ENCODE data around the gene EDC3.
"Not testable (repeated sequence)": the region's sequence is repeated elsewhere in the genome, so short reads cannot be mapped to it uniquely, and the experiment has no call there.

EDC3 gene

DNA sequence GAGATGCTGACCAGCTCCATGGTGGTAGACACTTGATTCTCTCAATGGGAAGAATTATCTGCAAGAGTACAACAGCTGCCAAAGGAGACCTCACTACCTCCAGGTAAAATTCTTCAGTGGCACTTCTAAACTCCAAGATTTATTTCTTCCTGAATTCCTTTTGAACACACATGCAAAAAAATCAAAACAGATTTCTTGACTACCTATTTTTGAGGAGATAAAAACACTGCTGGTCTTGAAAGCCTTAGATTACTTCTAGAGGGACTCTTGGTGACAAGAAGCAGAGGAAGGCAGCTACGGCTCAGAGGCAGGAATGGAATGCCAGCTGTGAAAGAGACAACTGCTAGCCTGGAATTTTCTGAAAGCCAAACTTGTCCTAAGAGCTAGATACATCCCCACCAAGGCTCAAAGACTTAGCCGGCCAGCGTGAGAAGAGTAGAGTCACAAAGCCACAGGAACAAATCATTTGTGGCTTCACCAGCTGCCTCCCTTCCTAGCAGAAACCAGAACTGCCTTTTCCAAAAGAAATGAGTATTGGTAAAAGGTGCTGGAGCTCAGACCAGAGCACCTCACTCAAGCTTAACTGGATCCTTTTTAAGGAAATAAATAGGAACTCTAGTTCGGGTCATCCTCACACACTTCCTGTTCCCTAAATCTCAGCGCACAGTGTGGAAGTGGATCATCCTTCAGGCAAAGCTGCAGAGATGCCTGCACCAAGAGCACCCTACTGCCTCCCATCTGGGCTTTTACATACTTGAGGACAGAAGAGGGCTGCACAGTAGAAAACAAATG lies 47.6 kb downstream of the EDC3 start:
- FAIRE-seq, result no peak

DNA sequence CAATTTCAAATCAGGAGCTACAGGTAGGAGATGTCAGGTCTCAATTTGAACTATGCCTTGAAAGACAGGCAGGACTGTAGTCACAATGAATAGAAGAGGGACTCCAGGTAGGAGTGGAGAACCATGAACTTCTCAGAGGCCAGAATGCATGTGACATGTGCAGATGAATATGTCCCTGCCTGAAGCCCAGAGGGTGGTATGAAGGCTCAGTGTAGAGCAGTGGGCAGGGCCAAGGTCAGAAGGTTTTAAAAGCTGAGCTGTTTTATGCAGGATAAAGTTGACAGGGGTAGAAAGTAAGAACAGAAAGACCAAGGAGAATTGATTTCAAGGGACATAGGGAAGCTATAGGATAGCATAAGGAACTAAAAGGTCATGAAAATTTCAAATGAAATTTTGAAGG lies 49.3 kb downstream of the EDC3 start:
- FAIRE-seq, result no peak

DNA sequence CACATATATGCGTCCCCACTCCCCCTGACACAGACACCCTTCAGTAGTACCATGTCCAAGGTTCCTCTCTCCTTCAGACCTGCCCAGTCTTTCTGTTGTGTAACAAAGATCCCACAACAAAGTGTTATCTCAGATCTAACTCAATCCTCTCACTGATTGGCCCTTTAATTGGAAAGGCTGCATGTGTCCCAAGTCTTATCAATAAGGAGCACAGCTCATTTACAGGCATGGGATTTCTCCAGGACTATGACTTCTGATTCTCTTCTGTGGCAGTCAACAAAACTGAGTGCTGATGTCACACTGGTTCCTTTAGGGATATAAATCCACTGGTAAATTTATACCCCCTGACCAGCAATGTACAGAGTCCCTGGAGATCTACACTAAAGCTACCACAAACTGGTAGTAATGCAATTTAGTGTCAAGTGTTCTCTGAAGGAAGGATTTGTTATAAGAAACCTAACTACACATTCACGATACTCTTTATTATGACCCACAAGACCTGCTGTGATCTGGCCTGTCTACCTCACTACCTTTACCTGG lies 52.1 kb downstream of the EDC3 start:
- no peak for FAIRE-seq

DNA sequence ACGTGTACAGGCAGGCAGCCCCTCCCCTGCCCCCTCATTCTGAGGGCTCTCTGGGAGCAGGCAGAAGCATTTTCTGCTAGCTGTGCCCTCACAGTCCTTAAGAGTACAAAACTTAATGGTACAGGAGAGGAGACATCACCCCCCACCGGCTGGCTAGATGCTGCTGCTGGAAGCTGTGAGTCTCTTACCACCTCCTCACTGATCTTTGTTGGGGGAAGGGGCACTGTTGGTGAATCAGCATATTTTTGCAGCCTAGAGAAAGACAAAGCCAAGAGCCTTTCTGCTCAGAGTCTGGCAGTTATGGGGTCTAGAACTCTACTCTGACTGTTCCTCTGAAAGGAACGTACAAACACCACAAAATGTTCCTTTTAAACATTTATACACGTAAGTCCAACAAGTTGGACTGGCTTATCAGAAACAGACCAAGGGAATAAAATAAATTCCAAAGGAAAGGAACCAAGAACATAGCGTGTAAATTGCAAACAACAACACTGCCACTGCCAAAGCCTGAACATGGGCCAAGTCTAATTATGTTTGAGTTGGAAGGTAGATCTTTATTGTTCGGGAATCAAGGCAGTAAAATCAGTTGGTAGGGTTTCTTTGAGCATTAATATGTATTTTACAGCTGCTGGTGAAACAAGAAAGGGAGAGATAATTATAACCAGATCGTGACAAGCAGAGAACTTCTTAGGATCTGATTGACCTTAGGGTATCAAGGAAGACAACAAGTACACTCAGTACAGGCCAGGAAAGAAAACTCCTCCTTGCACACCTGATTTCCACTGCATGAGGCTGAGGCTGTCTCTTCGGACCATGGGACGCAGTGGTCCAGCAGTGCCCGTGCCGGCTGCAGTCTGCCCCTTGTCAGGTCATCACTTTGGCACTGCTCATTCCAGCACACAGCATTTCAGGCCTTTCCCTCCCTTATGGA lies 52.8 kb downstream of the EDC3 start:
- no peak for FAIRE-seq

DNA sequence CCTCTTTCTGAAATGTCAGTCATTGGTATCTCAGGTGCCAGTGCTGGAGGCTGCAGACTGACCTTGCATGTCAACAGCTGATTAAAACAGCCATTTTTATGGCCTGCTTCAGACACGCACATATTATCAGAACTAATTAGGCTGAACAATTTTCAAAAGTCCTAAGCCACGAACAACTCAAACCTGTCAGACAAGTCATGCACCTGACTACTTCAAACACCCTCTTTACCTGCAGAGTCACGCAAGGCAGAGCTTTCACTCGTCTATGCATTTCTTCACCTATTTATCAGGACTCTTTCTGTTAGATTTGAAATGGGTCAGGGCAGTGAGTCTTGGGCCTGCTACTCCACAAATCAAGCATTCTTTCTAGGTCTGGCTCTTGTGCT lies 53.5 kb downstream of the EDC3 start:
- no peak for FAIRE-seq

DNA sequence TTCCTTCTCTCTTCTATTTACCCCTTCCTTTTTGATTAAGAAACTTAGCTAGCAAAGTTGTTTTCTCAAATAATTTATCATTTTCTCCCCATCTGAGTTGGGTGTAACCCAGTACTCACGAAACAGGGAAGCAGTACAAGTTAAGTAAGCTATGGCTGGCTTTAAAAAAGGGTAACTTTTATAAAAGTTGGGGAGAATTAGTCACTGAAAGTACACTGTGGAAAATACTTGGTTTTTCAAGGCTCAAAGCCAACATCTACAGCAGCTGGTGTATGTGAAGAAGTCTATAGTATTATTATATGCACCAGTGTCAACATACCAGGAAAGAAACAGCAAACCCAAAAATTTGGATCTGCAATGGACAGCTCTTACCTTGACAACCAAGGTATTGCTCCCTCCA lies 54.7 kb downstream of the EDC3 start:
- no peak for FAIRE-seq

DNA sequence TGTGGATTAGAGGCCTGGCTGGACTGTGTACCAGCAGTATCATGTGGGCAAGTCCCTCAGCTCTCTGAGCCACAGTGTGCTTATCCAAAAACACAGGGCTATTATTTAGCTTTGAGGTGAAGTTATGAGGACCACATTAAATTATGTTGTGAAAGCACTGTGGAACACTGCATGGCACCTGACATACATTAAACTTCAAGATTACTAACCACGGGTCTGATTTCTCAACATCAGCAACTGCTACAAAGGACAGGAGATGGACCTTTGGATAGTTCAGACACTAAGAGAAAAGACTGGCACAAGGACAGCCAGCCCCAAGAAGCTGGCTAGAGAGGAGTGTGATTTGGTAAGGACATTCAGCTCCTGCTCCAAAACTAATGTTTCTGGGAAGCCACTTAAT lies 58.8 kb downstream of the EDC3 start:
- no peak for FAIRE-seq

DNA sequence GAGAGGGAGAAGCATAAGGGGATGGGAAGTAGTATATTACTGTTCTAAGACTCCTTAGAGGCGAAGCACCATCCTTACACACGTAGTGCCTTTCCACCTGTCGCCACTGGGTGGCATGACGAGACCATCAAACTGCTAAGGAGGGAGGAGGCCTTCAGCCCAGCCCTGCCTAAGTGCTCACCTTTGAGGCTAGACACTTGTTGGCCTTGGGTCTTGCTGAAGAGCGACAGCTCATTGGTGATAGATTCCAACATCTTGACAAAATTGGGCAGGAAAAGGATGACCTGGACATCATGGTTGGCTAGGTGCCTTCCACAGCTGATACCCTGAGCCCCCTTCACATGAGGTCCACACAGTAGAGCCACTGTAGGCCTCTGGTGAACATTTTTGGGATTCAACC lies 60.6 kb downstream of the EDC3 start:
- FAIRE-seq, result no peak

DNA sequence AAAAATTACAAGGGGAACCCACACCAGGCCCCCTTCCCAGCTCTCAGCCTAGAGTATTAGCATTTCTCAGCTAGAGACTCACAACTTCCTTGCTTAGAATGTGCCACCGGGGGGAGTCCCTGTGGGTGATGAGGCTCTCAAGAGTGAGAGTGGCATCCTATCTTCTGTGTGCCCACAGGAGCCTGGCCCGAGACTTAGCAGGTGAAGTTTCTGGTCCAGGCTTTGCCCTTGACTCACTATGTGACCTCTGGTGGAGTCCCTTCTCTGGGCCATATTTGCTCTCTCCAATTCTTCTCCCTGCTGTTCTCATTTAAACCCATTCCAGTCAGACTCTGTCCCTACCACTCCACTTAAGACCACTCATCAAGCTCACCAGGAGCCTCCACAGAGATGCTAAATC lies 62.0 kb downstream of the EDC3 start:
- no peak for FAIRE-seq

DNA sequence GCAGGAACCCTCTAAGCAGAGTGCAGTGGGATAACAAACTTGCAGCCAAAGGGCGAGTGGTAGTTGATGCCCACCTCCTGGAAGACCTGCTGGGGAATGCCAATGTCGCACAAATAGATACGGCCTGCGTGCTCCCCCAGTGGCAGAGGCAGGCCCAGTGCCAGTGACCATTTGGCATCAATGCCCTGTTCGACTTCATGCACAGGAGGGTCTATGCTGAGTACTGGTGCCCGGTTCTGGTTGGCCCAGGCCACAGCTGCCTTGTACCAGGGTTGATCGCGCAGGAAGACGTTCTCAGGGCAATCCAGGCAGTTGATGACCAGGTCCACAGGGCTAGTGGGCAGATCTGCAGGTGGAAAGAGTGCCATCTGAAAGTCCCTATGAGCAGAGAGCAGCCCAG lies 63.2 kb downstream of the EDC3 start:
- FAIRE-seq, result no peak

DNA sequence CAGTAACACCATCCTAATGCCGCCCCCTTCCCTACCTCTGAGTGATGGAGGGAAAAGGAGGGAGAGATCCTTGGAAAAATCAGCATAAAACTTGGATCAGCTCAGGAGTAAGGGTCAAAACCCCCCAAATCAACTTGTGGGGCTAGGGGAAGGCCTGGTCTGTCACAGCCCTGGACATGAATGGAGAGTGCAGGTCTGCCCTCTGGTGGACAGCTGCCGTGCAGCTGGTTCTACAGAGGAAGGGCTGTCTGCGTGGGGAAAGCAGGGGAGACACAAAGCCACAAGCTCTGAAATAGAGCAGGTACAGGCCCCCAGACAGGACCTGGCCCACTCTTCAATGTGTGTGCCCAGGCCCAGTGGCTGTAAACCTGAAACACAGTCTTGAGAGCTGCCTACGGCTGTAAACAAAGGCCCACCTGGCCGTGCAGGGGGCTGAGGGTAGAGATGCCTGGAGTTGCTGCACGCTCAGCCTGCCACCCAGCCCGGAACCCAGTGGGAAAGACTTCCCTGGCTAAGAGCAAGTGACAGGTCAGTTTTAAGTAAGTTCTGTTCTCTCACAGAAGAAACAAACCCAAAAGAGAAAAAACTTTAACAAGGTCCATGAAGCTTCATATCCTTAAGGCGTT lies 63.8 kb downstream of the EDC3 start:
- no peak for FAIRE-seq

DNA sequence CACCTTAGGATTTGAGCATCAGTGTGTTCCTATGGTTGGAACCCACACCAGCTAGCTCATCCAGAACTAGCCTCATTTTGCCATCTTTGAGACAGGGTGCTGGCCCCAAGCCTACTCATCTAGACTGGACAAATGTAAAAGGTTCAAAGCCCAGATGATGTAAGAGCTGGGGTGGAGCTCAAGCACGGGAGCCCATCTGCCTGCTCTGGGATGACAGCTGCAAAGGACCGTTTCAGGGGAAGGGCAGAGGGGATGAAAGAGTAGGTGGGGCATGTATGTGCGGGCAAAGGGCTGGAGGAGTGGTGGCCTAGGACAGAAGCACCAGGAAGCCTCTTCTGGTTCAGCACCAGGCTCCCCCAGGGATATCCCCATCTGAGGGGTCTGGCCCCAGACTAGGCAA lies 64.4 kb downstream of the EDC3 start:
- FAIRE-seq, result no peak

DNA sequence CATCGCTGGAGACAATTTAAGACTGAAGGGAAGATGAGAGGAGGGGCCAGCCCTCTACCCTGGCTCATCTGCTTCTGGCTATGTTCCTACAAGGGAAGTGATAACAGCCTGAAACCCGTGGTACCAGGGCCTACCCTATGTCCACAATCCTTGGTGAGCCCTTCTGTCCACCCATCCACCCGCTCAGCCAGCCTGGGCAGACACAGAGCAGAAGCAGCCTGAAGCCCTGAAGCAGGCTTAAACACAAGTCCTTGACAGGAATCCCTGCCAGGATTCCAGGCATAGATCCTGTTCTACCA lies 64.8 kb downstream of the EDC3 start:
- FAIRE-seq, result no peak

DNA sequence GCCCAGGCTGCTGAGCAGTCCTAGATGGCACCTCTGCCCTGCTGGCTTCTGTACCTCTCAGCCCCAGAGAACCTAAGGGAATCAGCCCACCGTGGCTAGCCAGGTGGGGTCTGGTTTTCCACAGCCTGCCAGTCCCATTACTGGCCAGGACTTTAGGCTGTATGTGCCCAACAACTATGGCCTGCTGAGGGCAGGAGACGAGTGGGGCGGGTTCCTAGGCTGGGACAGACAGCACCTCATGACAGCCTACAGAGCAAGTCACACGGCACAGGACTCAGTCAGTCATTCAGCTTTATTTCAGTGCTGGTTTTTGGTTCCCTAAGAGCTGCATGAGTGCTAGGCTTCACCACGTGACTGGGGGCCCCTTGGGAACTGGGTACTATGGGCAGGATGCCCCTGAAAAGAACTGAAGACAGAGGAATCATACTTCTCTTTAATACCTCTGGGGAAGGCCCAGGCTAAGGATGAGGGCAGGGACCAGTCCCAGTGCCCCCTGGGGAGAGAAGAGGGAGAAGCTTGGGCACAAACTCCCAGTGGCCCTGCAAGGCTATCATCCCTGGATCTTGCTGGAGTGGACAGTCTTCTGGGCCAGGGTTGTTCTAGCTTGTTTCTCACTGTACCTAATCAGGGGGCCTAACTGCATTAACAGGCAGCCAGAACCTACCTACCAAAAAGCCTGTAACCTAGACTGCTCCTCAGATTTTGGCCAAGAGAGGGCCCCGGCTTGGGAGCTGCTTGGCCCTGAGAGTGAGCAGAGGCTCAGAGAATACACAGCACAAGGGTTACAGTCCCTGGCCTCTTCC lies 65.3 kb downstream of the EDC3 start:
- FAIRE-seq, result no peak

DNA sequence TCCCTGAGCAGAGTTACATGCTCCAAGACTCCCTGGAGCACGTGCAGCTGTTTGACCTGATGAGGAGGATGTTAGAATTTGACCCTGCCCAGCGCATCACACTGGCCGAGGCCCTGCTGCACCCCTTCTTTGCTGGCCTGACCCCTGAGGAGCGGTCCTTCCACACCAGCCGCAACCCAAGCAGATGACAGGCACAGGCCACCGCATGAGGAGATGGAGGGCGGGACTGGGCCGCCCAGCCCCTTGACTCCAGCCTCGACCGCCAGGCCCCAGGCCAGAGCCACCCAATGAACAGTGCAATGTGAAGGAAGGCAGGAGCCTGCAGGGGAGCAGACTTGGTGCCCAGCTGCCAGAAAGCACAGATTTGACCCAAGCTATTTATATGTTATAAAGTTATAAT lies 66.1 kb downstream of the EDC3 start:
- not testable (repeated sequence) for FAIRE-seq

DNA sequence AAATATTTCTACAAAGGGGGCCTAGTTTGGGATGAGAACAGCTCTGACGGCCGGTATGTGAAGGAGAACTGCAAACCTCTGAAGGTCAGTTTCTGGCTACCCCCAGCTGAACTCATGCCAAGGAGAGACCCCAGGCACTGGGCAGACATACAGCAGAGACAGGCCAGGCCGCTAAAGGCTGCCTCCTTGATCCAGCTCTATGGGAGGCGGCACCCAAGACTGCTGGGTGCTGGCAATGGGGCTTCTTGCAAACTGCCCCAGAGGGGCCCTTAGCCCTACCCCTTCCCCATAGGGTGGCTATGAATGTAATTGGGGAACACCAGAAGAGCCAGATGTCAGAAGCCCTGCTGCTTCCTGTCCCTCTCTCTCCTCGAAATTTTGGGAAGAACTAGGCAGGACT lies 66.9 kb downstream of the EDC3 start:
- FAIRE-seq, result no peak

DNA sequence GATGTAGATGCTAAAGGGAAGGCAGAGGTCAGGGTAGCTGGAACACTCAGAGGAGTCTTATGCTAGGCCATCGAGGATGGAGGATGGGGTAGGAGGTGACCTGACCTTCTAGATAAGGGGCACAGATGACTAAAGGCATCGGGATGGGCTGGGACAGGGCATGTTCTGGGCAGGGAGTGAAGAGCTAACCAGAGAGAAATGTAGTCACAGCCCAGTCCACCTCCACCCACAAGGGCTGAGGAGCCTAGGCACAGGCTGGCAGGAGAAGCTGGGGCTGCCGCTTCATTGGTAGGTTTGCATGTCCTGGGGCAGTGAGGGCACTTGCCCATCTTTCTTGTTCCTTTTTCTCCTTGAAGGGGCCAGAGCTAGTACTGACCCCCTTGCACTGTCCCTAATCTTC lies 67.6 kb downstream of the EDC3 start:
- FAIRE-seq, result no peak

DNA sequence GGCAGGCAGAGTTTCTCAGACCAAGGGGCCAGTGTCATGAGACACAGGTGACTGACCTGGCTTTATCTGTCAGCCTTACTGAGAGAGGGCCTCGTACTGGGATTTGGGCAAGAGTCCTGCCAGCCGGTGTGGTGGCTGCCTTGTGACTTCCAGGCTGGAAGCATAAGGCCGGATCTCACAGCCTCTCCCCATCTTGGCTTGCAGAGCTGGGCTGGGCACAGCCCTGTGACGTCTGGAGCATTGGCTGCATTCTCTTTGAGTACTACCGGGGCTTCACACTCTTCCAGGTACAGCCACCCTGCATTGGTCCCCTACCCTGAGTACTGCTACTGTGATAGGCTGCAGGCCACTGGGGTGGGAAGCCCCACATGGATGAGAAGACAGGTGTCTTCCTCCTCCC lies 68.1 kb downstream of the EDC3 start:
- FAIRE-seq, result no peak

DNA sequence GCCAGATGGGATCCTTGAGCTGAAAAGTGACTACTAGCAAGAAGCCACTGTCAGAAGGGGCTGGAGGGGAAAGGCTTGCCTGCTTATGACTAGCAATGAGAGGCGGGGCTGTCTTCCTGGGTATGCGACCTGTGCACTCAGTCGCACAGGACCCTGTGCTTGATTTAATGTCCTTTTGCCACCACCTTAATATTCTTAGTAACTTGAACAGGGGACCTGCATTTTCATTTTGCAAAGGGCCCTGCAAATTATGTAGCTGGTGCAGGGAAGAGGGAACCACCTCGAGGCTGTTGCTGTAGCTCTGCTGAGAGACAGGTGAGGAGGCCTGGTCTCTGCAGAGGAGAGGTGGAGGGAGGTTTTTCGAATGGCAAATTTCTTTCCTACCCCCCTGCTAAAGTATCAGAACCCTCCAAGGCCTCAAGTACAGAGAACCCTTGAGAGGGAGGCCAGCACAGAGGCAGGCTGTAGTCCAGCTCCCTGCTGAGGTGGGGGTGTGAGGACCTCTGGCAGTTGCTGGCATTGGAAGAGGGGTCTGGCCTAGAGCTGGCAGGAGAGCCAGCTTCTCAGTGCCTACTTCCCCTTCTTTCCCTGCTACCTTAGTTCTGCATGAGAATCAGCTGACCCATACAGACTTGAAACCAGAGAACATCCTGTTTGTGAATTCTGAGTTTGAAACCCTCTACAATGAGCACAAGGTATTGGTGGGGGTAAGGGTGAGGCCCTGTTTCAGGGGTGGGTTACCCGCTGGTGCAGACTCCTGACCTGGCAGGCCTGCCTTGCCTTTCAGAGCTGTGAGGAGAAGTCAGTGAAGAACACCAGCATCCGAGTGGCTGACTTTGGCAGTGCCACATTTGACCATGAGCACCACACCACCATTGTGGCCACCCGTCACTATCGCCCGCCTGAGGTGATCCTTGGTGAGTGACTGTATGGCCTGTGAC lies 68.8 kb downstream of the EDC3 start:
- no peak for FAIRE-seq

DNA sequence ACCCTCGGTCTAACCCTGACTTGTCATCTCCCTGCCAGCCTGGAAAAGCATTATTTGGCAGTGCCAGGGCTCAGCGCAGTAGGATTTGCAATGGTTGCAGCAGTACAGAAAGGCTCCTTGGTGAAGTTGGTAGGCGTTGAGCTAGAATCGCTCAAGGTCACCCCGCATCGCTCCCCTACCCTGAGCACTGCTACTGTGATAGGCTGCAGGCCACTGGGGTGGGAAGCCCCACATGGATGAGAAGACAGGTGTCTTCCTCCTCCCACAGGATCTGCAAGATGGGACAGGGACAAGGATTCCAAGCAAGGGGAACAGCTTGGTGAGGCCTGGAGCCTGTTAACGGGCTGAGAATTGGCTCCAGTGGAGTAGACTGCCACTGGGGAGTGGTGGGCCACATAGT lies 69.5 kb downstream of the EDC3 start:
- FAIRE-seq, result no peak

DNA sequence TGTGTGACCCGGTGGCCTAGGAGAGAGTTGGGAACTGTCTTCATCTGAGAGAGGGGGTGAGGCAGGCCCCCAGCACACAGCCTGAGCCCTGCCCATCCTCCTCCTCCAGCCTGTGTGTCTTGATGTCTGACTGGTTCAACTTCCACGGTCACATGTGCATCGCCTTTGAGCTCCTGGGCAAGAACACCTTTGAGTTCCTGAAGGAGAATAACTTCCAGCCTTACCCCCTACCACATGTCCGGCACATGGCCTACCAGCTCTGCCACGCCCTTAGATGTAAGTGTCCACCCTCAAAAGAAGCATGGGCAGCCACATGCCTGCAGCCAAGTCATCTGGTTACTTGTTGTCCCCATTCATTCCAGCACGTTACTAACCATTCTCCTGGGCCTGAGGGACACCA lies 70.1 kb downstream of the EDC3 start:
- FAIRE-seq, result no peak
